NCI-H510A treated with DMSO at 0.1 percent for 48 hours (cell line): ENCODE results near the gene TRPV3.
A peak's percentile ranks its signal among the peaks of the same experiment; 100 is the strongest.
"Not testable (repeated sequence)": the region's sequence is repeated elsewhere in the genome, so short reads cannot be mapped to it uniquely, and the experiment has no call there.

Source experiments
- DNase-seq: peaks from one replicate; lab custom pipeline; 2025; lab: John Stamatoyannopoulos, UW

TRPV3 gene

GRCh38 chr17:3573246-3574100 lies 15.9 kb upstream of the TRPV3 start:
- no peak for DNase-seq

- no peak for DNase-seq
Observed at GRCh38 chr17:3572231-3572630, 14.6 kb upstream of the TRPV3 start.

- no peak for DNase-seq
Observed at GRCh38 chr17:3571043-3571900, 13.7 kb upstream of the TRPV3 start.

- no peak for DNase-seq
Observed at GRCh38 chr17:3569534-3570137, 12.0 kb upstream of the TRPV3 start.

GRCh38 chr17:3566551-3566950 lies 8.9 kb upstream of the TRPV3 start:
- no peak for DNase-seq

GRCh38 chr17:3565143-3565542 lies 7.5 kb upstream of the TRPV3 start:
- DNase-seq, result no peak

- DNase-seq, result not testable (repeated sequence)
Observed at GRCh38 chr17:3564241-3564640, 6.6 kb upstream of the TRPV3 start.

GRCh38 chr17:3559270-3559645 lies 1.6 kb upstream of the TRPV3 start:
- no peak for DNase-seq

GRCh38 chr17:3558603-3559269 lies 1.1 kb upstream of the TRPV3 start:
- peak; percentile 44 for DNase-seq

- no peak for DNase-seq
Observed at GRCh38 chr17:3556916-3557767, 470 bp downstream of the TRPV3 start.

- no peak for DNase-seq
Observed at GRCh38 chr17:3556239-3556915, 1.2 kb downstream of the TRPV3 start.

- no peak for DNase-seq
Observed at GRCh38 chr17:3555189-3555796, 2.3 kb downstream of the TRPV3 start.

GRCh38 chr17:3554440-3554839 lies 3.2 kb downstream of the TRPV3 start:
- DNase-seq, result no peak

GRCh38 chr17:3553419-3554401 lies 3.9 kb downstream of the TRPV3 start:
- no peak for DNase-seq

GRCh38 chr17:3552916-3553315 lies 4.7 kb downstream of the TRPV3 start:
- no peak for DNase-seq

- no peak for DNase-seq
Observed at GRCh38 chr17:3551189-3551588, 6.4 kb downstream of the TRPV3 start.

GRCh38 chr17:3549610-3550162 lies 7.9 kb downstream of the TRPV3 start:
- DNase-seq, result no peak

GRCh38 chr17:3547628-3548027 lies 10.0 kb downstream of the TRPV3 start:
- DNase-seq, result no peak

- no peak for DNase-seq
Observed at GRCh38 chr17:3546997-3547396, 10.6 kb downstream of the TRPV3 start.
